Natural killer cell treated with Interleukin-12 subunit alpha and Interleukin-12 subunit beta and Interleukin-15 and Interleukin-18, amount 100 ng/mL, for 72 hours (primary cell): ENCODE measurements around the gene SCAANT1. TPM values are rescaled to one million over a fixed set of nuclear protein-coding genes. Genes with fewer than 3 reads are reported as not detected.

Experiments
- ATAC-seq, 2 donors: fragments of 150-1000 bp; cut with Tn5 transposase in 1 of 2; sonication (Bioruptor Pico), chemical (Tn5 transposase) in 1 of 2; 2 replicates each; pipeline ENCODE4 v1.10.0; 2021
- DNase-seq: peaks from one replicate; pipeline ENCODE4 v3.0.0; 2022; ENCODE audit warnings: low spot score
- H3K27ac Mint-ChIP-seq, 2 donors: 1 replicate in 1 of 2; 2 replicates in 1 of 2; pipeline ENCODE4 v1.8.0; 2022; ENCODE audit warnings: mixed read lengths in 2 of 2, mild to moderate bottlenecking in 1 of 2, moderate library complexity in 1 of 2
- H3K27me3 Mint-ChIP-seq, 2 donors: 1 replicate in 1 of 2; 2 replicates in 1 of 2; pipeline ENCODE4 v1.8.0; 2022; ENCODE audit warnings: mixed read lengths in 2 of 2
- H3K36me3 Mint-ChIP-seq: one replicate; pipeline ENCODE4 v1.8.0; 2022; ENCODE audit warnings: mixed read lengths
- H3K4me1 Mint-ChIP-seq, 2 donors: 1 replicate in 1 of 2; 2 replicates in 1 of 2; pipeline ENCODE4 v1.8.0; 2022; ENCODE audit warnings: low read depth in 2 of 2, mixed read lengths in 2 of 2, mild to moderate bottlenecking in 1 of 2
- H3K4me3 Mint-ChIP-seq: one replicate; pipeline ENCODE4 v1.8.0; 2022; ENCODE audit warnings: mixed read lengths
- H3K9me3 Mint-ChIP-seq: 2 replicates; pipeline ENCODE4 v1.8.0; 2022; ENCODE audit warnings: mixed read lengths
- total RNA-seq, 2 donors: library from RNA; stranded (reverse); gene quantifications; one replicate each; pipeline ENCODE4 v1.2.3, GENCODE V29; 2022

Gene SCAANT1
- total RNA-seq, 2 donors from 2014 or later, result 2.6 TPM; not detected in 1

DNA sequence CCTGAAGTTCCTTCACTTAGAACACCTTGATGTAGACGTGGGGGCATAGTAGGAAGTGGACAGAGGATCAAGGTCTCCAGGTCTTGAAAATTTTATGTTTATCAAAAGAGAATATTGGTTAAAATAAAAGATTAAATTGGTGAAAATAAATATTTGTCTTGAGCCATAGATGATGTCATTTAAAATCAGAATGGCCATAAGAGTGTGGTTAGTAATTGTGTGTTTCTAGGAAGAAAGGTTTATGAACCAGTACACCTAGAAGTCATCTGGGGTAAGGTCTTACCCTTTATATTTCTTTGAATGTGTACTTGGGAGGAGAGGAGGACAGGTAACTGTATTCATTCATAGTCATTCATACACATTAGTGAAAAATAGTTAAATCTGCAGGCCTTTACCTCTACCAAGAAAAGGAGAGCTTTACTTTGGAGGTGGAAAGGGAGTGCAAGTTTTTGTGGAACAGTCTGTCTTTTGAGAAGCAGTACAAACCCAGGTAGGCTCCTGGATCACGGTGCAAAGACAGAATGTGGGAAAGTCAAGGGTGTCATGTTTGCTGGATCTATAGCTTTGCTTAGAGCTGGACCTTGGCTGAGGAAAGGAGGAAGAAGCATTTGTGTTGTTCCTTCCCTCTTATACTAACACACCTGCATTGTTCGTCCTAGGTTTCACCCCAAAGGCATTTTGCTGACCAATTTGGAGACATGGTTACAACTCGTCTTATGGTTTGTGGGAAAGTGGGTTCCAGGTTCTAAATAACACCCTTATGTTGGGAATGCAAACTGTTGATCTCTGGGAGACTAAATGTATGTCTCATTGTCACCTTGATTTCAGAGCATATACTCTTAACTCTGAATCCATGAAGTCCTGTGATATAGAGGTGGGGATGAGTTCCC lies 6.2 kb downstream of the SCAANT1 start:
- no peaks in the 10 kb centered on the region for H3K27me3 Mint-ChIP-seq
- ATAC-seq, result no peak
- H3K4me3 Mint-ChIP-seq, result no peak overlapping the region
- H3K4me1 Mint-ChIP-seq, result peaks cover 15 to 17% of the 10 kb centered on the region in 2 donors
- DNase-seq, result no peak
- no peak overlapping the region for H3K27ac Mint-ChIP-seq
- no peaks in the 10 kb centered on the region for H3K9me3 Mint-ChIP-seq
- H3K36me3 Mint-ChIP-seq, result peaks cover 5% of the 10 kb centered on the region

DNA sequence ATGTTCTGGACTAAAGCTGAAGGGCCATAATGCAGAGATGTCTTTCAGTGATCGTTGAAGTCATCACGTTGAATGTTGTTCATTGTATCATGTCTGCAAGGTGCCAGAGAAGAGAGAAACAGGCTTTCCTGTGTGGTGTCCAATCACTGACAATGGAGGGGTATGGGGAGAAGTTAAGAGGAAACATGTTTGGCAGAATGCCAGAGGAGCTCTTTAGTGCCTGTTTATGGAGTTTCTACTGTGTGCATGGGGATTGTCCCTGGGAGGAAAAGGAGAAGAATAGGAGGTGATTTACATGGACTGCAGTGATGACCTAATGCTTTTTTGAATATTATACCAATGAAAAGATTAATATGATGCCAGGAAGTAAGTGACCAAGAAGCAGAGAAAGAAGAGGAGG lies 11.7 kb downstream of the SCAANT1 start:
- ATAC-seq, result no peak
- Mint-ChIP-seq H3K27ac (peak overlapping the region in 1 of 2 donors; percentile 12), H3K27me3 (no peaks in the 10 kb centered on the region), H3K36me3 (peaks cover 20% of the 10 kb centered on the region), H3K4me1 (peaks cover 17 to 24% of the 10 kb centered on the region in 2 donors), H3K9me3 (no peaks in the 10 kb centered on the region), H3K4me3 (no peak overlapping the region)
- DNase-seq, result no peak

DNA sequence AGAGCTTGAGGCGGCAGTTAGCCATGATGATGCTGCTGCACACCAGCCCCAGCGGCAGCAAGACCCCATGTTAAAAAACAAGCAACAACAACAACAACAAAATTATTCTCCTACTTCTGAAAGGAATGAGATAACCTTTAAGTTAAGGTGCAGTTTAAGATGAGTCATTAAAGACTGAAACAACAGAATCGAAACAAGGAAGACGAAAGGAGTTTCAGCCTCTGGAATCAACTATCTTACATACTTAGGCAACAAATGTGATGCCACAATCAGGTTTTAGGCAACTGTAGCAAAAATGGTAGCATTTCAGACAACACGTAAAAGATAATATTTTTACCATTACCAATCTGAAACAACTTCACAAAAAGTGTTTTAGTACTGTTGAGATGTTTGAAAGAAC lies 12.2 kb downstream of the SCAANT1 start:
- no peak for DNase-seq
- peak overlapping the region in 1 of 2 donors; percentile 12 for H3K27ac Mint-ChIP-seq
- ATAC-seq, result no peak
- peaks cover 20% of the 10 kb centered on the region for H3K36me3 Mint-ChIP-seq
- no peaks in the 10 kb centered on the region for H3K9me3 Mint-ChIP-seq
- no peaks in the 10 kb centered on the region for H3K27me3 Mint-ChIP-seq
- H3K4me1 Mint-ChIP-seq, result peaks cover 17 to 29% of the 10 kb centered on the region in 2 donors
- H3K4me3 Mint-ChIP-seq, result no peak overlapping the region

DNA sequence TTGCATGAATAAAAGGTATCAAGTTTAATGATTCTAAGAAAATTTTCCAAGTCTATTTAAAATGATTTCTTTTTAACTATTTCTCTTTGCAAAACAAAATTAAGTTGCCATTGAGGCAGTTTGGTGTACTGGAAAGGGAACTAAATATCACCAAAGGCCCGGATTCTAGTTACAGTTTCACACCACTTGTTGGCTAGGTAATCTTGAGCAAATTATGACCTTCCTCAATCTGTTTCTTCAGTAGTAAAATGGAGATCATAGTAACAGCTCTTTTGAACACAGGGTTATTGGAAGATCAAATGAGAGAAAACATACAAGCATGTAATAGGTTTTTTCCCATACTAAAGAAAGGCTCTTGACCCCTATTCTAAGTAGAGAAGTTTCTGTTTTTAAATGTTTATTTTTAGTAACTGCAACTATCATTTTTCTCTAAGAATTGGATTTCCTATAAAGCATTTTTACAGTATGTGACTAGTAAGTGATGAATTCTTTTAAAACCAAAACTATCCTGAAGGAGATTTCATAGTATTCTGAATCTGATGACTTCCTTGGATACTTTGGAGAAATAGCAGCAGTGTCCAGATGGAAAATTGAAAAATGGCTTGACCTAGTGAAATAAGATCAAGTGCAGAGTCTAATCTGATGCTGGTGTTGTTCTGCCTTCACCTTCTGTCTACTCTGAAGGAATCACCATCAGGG lies 15.7 kb downstream of the SCAANT1 start:
- Mint-ChIP-seq H3K36me3 (peaks cover 19% of the 10 kb centered on the region), H3K27ac (peak overlapping the region in 1 of 2 donors; percentile 22), H3K9me3 (no peaks in the 10 kb centered on the region), H3K4me1 (peaks cover 26 to 42% of the 10 kb centered on the region in 2 donors), H3K27me3 (no peaks in the 10 kb centered on the region), H3K4me3 (no peak overlapping the region)
- no peak for ATAC-seq
- DNase-seq, result no peak

DNA sequence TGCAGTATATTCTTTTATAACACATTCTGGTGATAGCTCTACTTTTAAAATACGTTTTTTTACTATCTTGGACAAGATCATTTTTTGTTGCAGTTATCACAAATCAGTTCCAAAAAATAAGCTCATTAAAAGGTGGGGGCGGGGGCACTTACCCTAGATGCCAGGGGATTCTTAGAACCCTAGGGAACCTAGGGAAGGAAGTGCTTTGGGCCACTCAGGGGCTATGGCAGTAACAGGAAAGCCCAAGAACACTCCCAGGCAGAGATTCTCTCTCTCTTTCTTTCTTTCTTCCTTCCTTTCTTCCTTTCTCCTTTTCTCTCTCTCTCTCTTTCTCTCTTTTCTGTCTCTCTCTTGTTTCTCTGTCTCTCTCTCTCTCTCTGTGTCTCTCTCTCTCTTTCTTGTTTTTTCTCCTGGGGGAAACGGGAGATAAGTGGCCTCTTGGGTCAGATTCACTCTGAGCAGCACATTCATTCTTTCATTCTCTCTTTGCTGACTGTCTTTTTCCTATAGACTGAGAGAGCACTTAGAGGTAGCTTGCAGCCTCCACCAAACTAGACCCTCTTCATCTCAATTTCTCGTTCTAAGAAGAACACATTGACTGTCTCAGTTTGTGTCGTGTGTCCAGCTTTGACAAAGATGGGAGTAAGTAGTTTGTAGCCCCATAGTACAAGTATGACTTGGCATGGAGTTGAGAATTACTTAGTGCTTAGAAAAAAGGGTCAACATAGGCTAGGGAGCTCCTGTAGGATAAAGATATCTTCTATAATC lies 16.6 kb downstream of the SCAANT1 start:
- Mint-ChIP-seq H3K27me3 (no peaks in the 10 kb centered on the region), H3K4me1 (peaks cover 25 to 41% of the 10 kb centered on the region in 2 donors), H3K4me3 (peak overlapping the region; percentile 65), H3K36me3 (peaks cover 13% of the 10 kb centered on the region), H3K9me3 (no peaks in the 10 kb centered on the region), H3K27ac (peak overlapping the region; percentile 13 to 75)
- no peak for DNase-seq
- peak in 1 of 2 donors; percentile 58 for ATAC-seq

DNA sequence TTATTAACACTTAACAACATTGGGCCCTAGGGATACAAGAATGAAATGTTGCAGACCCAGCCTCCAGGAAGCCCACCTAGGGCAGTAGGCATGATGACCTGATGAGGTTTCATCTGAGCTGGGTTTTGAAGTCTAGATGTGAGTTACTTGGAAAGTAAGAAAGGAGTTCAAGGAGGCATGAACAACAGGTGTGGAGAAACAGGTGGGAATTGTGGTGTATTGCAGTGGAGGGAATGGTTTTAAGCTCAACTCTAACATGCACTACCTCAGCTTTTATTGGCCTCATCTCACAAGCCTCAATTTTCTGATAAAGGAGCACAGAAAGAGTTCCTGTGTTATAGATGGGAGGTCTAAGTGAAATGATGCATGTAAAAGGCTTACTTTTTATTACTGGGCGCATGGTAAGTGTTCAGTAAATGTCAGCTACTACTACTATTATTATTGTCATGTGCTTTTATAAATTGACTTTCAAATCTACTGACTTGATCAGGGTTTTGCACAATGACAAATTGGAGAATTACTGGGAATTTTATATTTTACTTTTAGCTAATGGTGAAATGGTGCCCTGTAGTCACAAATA lies 19.3 kb downstream of the SCAANT1 start:
- Mint-ChIP-seq H3K36me3 (no peaks in the 10 kb centered on the region), H3K9me3 (no peaks in the 10 kb centered on the region), H3K27me3 (no peaks in the 10 kb centered on the region), H3K4me1 (peaks cover 22 to 37% of the 10 kb centered on the region in 2 donors), H3K4me3 (no peak overlapping the region), H3K27ac (no peak overlapping the region)
- ATAC-seq, result no peak
- DNase-seq, result no peak

DNA sequence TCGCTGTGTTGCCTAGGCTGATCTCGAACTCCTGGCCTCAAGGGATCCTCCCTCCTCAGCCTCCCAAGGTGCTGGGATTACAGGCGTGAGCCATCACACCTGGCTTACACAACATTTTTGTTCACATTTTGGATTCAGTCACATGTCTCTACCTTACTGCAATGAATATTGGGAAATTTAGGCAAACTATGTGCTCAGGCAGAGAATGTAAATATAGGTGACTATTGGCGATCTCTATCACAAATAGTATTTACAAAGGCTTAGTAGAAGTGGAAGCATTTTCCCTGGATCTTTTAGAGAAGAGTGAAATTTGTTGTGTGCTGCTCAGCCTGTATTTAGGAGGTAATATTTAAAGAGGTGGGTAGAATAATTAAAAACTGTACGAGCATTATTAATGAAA lies 20.7 kb downstream of the SCAANT1 start:
- peaks cover 28 to 36% of the 10 kb centered on the region in 2 donors for H3K4me1 Mint-ChIP-seq
- H3K4me3 Mint-ChIP-seq, result no peak overlapping the region
- no peak overlapping the region for H3K27ac Mint-ChIP-seq
- no peak for DNase-seq
- H3K9me3 Mint-ChIP-seq, result no peaks in the 10 kb centered on the region
- no peaks in the 10 kb centered on the region for H3K36me3 Mint-ChIP-seq
- no peak for ATAC-seq
- H3K27me3 Mint-ChIP-seq, result no peaks in the 10 kb centered on the region

DNA sequence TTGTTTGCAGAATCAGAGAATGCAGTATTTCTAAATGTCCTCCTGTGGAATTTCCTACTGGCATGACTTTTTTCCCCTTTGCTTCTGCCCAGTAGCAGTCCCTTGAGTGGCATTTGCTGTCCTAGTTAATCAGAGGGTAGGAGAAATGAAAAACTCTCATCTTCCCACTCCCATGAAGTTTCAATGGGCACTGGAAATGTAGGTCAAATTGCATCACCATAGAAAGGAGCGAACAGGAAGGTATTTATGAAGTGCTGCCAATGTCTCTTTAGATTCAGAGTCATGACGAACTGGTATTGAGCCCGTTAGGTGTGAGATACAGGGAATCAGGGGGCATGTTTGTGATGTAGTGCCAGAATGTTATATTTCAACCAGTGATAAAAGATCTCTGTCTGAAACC lies 25.3 kb downstream of the SCAANT1 start:
- no peaks in the 10 kb centered on the region for H3K27me3 Mint-ChIP-seq
- peaks cover 20 to 27% of the 10 kb centered on the region in 2 donors for H3K4me1 Mint-ChIP-seq
- H3K36me3 Mint-ChIP-seq, result no peaks in the 10 kb centered on the region
- no peak for DNase-seq
- H3K27ac Mint-ChIP-seq, result peak overlapping the region in 1 of 2 donors; percentile 14
- ATAC-seq, result no peak
- H3K4me3 Mint-ChIP-seq, result no peak overlapping the region
- no peaks in the 10 kb centered on the region for H3K9me3 Mint-ChIP-seq

DNA sequence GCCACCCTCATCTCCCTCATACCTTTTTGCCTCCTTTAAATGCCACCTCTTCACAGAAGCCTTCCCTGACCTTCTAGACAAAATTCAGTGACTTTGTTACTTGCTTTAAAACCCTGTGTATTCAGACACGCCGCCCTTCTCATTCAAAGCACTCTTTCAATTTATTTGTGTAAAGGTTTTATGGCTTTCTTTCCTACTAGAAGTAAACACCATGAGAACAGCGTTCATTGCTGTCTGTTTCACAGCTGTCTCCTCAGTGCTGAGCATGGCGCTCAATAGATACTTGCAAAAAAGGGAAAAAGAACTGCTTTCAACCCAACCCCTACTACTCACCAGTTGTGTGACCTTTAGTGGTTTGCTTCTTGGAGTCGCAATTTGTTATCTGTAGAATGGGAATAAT lies 31.5 kb downstream of the SCAANT1 start:
- Mint-ChIP-seq H3K27ac (peak overlapping the region in 1 of 2 donors; percentile 15), H3K36me3 (no peaks in the 10 kb centered on the region), H3K4me3 (no peak overlapping the region), H3K9me3 (no peaks in the 10 kb centered on the region), H3K4me1 (peaks cover 36 to 47% of the 10 kb centered on the region in 2 donors), H3K27me3 (no peaks in the 10 kb centered on the region)
- ATAC-seq (no peak), DNase-seq (no peak)

DNA sequence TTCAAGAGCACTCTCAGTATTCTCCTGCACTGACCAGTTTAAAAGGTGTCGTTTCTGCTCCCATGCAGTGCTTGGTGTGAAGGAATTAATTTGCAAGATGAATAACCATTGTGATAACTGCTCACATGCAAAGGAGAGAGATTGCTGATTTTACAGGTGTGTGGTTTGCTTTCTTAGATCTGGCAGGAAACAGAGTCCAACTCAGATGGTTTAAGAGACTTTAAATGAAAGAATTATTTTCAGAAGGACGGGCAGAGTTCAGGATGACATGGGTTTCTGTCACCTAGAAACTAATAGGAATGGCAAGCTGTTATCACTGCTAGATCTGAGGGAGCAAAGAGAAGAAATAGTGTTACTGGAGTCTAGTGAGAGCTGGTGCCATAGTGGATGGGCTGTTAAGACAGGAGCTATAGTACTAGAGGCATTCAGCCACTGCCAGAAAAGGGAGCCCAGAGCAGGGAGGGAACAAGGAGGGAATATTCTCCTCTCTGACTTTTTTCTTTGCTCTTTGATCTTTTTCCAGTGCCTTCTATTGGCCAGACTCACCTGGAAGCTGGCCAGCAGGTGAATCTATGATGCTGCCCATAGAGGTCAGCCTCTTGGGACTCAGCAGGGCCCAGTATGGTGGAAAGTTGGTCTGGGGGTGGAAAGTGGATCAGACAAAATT lies 33.7 kb downstream of the SCAANT1 start:
- Mint-ChIP-seq H3K4me3 (no peak overlapping the region), H3K36me3 (no peaks in the 10 kb centered on the region), H3K9me3 (no peaks in the 10 kb centered on the region), H3K4me1 (peaks cover 45 to 52% of the 10 kb centered on the region in 2 donors), H3K27ac (peak overlapping the region in 1 of 2 donors; percentile 20), H3K27me3 (no peaks in the 10 kb centered on the region)
- DNase-seq, result no peak
- no peak for ATAC-seq

DNA sequence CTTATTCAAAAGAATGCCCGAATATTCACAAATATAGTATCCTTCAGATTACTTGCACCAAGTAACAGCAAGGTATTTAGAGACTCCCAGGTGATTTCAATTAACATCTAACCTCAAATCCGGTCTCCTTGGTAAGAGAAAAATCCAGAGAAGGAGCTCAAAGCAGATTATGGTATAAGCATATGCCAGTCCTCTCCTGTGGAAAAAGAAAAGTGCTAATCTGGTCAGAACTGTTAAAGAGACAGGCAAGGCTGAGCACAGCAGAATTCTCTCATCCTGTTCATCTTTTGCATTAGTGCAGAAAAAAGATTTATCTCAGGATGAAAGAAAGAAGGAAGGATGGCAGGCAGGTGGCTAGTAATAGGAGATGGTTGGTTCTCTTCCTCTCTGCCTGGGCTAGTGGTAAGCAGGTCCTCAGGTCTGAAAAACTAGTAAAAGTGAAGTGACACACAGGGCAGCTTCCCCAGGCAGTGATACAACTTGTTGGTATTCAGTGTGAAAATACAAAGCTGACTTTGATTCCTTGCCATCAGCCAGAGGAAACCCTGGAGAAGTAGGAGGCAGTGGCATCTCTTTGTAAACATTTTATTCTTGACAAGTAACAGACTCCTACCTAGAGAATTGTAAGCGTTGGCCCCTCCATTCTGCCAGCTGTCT lies 34.3 kb downstream of the SCAANT1 start:
- peak overlapping the region in 1 of 2 donors; percentile 20 for H3K27ac Mint-ChIP-seq
- no peak overlapping the region for H3K4me3 Mint-ChIP-seq
- DNase-seq (no peak), ATAC-seq (no peak)
- H3K4me1 Mint-ChIP-seq, result peaks cover 45 to 48% of the 10 kb centered on the region in 2 donors
- H3K27me3 Mint-ChIP-seq, result no peaks in the 10 kb centered on the region
- H3K9me3 Mint-ChIP-seq, result no peaks in the 10 kb centered on the region
- H3K36me3 Mint-ChIP-seq, result no peaks in the 10 kb centered on the region

DNA sequence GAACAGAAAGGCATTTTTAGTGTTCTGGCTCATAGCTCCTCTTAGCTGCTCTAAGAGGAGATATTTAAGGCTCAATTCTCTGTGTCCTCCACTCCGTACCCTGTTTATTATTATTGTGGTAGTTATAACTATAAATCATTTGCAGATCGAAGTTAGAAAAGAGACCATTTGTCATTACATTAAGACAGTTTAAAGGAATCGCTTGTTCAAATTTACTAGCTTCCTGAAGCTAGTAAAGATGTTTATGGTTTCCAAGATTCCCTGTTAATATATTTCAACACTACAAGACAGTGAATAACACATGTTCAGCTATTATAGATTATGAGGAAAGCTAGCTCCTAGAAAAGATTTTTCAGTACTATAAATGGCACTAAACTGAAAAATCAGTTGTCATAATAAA lies 35.9 kb downstream of the SCAANT1 start:
- DNase-seq, result no peak
- Mint-ChIP-seq H3K27me3 (no peaks in the 10 kb centered on the region), H3K27ac (peak overlapping the region in 1 of 2 donors; percentile 31), H3K4me3 (no peak overlapping the region), H3K36me3 (no peaks in the 10 kb centered on the region), H3K4me1 (peaks cover 45 to 49% of the 10 kb centered on the region in 2 donors), H3K9me3 (no peaks in the 10 kb centered on the region)
- no peak for ATAC-seq
